K562 (cell line): ENCODE measurements around the gene HOXB8. TPM values are rescaled to one million over a fixed set of nuclear protein-coding genes. Genes with fewer than 3 reads are reported as not detected.

Experiments
- FOXK2 ChIP-seq, 2 experiments: fragments of 450-650 bp; IDR thresholded peaks in 1 of 2; conservative IDR thresholded peaks in 1 of 2; 2 replicates each; pipeline ENCODE4 v1.6.1; 2016; ENCODE audit warnings: low read depth in 2 of 2, mild to moderate bottlenecking in 1 of 2
- HMG20B ChIP-seq: fragments of 250-450 bp; sonication (Bioruptor Pico); IDR thresholded peaks from 2 replicates; pipeline ENCODE4 v1.5.0; 2021; ENCODE audit warnings: mild to moderate bottlenecking
- HSF4 ChIP-seq: fragments of 250-450 bp; sonication (Bioruptor Pico); IDR thresholded peaks from 2 replicates; pipeline ENCODE4 v2.1.2; 2022; ENCODE audit warnings: mild to moderate bottlenecking, moderate library complexity, borderline replicate concordance
- KAT2B ChIP-seq: IDR thresholded peaks from one replicate; pipeline ENCODE4 v1.6.1; 2012; ENCODE audit warnings: low read depth, mild to moderate bottlenecking, control low read depth, inconsistent platforms, low read length, moderate library complexity
- KDM4B ChIP-seq, 2 experiments: fragments of 450-650 bp in 1 of 2; sonication (generic) in 1 of 2; IDR thresholded peaks; 2 replicates each; pipeline ENCODE4 v1.6.1; 2016 to 2017; ENCODE audit warnings: borderline replicate concordance in 2 of 2, antibody characterized with exemption in 1 of 2, low read depth in 1 of 2, mild to moderate bottlenecking in 1 of 2
- MCM2 ChIP-seq: fragments of 450-650 bp; IDR thresholded peaks from 2 replicates; pipeline ENCODE4 v1.6.1; 2017; ENCODE audit warnings: low read depth, mild to moderate bottlenecking
- MEF2A ChIP-seq: IDR thresholded peaks from 2 replicates; pipeline ENCODE4 v1.6.1; 2011; ENCODE audit warnings: low read depth, mild to moderate bottlenecking, low read length, moderate library complexity; ENCODE audit not compliant: control insufficient read depth
- MXI1 ChIP-seq: IDR thresholded peaks from 2 replicates; pipeline ENCODE4 v1.6.1; 2011; ENCODE audit warnings: low read depth, mild to moderate bottlenecking, improper control_type of control experiment, low read length
- NONO ChIP-seq, 2 experiments: fragments of 200-400 bp in 1 of 2; fragments of 450-650 bp in 1 of 2; formaldehyde crosslinking in 1 of 2; IDR thresholded peaks; 2 replicates each; pipeline ENCODE4 v1.6.1; 2017; ENCODE audit warnings: low read depth in 2 of 2, mild to moderate bottlenecking in 2 of 2, moderate library complexity in 2 of 2, low read length in 1 of 2
- PHB ChIP-seq: fragments of 250-450 bp; sonication (Bioruptor Pico); IDR thresholded peaks from 2 replicates; pipeline ENCODE4 v1.5.0; 2021
- PTBP1 ChIP-seq: fragments of 200-400 bp; formaldehyde crosslinking; IDR thresholded peaks from 2 replicates; pipeline ENCODE4 v1.6.1; 2017; ENCODE audit warnings: low read depth, low read length
- SRSF7 ChIP-seq: fragments of 200-400 bp; formaldehyde crosslinking; optimal IDR thresholded peaks from 2 replicates; pipeline ENCODE3; 2017; ENCODE audit warnings: mild to moderate bottlenecking, low read depth, low read length
- SUPT5H ChIP-seq: fragments of 450-650 bp; IDR thresholded peaks from 2 replicates; pipeline ENCODE4 v1.6.1; 2016
- ZC3H4 ChIP-seq: sonication (generic); formaldehyde crosslinking; IDR thresholded peaks from 2 replicates; pipeline ENCODE4 v1.9.0; 2021; ENCODE audit warnings: missing genetic modification reagents, borderline replicate concordance
- ZNF79 ChIP-seq: fragments of 250-450 bp; sonication (Bioruptor Pico); IDR thresholded peaks from 2 replicates; pipeline ENCODE4 v1.4.0; 2020; ENCODE audit warnings: low read depth, mild to moderate bottlenecking, moderate library complexity
- polyA plus RNA-seq, 8 experiments: library from polyadenylated mRNA; depleted of rRNA in 4 of 8; stranded (reverse) in 5 of 8; unstranded in 3 of 8; fragments of >200 nt; fragmentation: Nextera tagmentation in 2 of 8; fragmentation: Illumina TruSeq in 1 of 8; extraction: Ambion mirVana in 2 of 8; extraction: Trizol in 1 of 8; gene quantifications; 2 replicates each; pipeline versions ENCODE4 v1.2.1 to v1.2.3, GENCODE V29; 2011 to 2014; ENCODE audit warnings: inconsistent platforms in 1 of 8, missing spikeins in 1 of 8
- total RNA-seq, 7 experiments: library from RNA; depleted of rRNA in 6 of 7; stranded (reverse); fragments of >200 nt in 6 of 7; fragmentation: Illumina TruSeq in 2 of 7; extraction: Trizol in 2 of 7; gene quantifications; 2 replicates each; pipeline versions ENCODE4 v1.2.1 to v1.2.3, GENCODE V29; 2011 to 2021; ENCODE audit warnings: low replicate concordance in 1 of 7
- TF ChIP-seq, protein P1 (sequence below): fragments of 450-650 bp; IDR thresholded peaks from 2 replicates; pipeline ENCODE4 v1.6.1; 2018; ENCODE audit warnings: mild to moderate bottlenecking, low read depth; ENCODE audit not compliant: partially characterized antibody
- TF ChIP-seq, protein P2 (sequence below): IDR thresholded peaks from 3 replicates; pipeline ENCODE4 v1.6.1; 2011; ENCODE audit warnings: borderline replicate concordance, mild to moderate bottlenecking; ENCODE audit not compliant: insufficient read length, insufficient read depth
- TF ChIP-seq, protein P3 (sequence below): fragments of 450-650 bp; IDR thresholded peaks from 2 replicates; pipeline ENCODE4 v1.6.1; 2016; ENCODE audit warnings: mild to moderate bottlenecking

HOXB8 gene
- total and polyA plus RNA-seq, 9 of the 15 experiments (the other 6 are each of a cell fraction or from before 2014, with no cell fraction given), result 0.52 to 23.8 (median 3.6) TPM

DNA sequence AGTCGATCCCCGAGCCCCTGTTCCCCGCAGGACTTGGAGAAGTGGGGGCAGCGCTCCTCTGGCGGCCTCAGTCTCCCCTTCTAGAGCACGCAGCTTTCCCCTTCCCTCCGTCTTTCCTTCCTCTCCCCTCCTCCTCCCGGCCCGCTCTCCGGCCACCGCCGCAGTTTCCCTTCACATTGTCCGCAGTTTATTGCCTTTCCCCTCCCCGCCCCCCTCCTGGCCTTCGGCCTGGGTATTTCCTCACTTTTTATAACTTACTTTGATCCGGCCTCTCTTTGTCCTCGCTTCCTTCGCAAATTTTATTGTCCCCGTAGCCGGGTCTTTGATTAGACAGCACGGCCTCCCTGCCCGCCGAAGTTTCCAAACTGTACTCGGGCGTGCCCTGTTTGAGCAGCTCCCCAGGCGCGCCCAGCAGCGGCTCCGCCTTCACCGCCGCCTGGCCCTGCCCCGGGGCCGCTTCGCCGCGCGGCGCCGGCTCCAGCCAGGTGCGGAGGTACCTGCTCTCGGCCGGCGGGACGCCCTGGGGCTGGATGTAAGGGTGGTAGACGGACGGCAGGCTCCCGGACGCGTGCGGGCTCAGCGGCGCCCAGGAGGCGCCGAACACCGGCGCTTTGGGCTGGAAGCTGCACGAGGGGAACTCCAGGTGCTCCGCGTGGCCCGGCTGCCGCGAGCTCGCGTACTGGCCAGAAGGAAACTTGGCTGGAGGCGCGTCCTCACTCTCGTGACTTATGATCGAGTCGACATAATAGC, 10.6 kb upstream of the HOXB8 start (continued):
- TF ChIP-seq NONO (IDR thresholded peaks at IDR 0.05; ENCODE audit: low read depth in 2 of 2, low read length in 1 of 2) (peak; percentile 29 to 53; a peak in 2 of 4 replicates), SUPT5H (peak; percentile 50), FOXK2 (conservative IDR thresholded peaks at IDR 0.05 in 1 of 2, IDR thresholded peaks at IDR 0.05 in 1 of 2; ENCODE audit: low read depth in 2 of 2) (no peak), HMG20B (no peak), MEF2A (no peak), MXI1 (no peak), ZNF79 (CRISPR knock-in tag) (no peak), PTBP1 (peak; percentile 15; the same call in 1 of the 2 replicates), KAT2B (no peak), ZC3H4 (CRISPR knock-in tag) (peak; percentile 92), PHB (CRISPR knock-in tag) (0 out of 2 replicates have a peak, but pooled peaks have one; percentile 74), MCM2 (no peak), KDM4B (IDR thresholded peaks at IDR 0.05; ENCODE audit: borderline replicate concordance in 2 of 2, low read depth in 1 of 2) (0 out of 4 replicates have a peak, but pooled peaks of 1 of the 2 experiments have one; percentile 7), HSF4 (CRISPR knock-in tag) (no peak), SRSF7 (no peak)
- TF ChIP-seq, protein P1, sequence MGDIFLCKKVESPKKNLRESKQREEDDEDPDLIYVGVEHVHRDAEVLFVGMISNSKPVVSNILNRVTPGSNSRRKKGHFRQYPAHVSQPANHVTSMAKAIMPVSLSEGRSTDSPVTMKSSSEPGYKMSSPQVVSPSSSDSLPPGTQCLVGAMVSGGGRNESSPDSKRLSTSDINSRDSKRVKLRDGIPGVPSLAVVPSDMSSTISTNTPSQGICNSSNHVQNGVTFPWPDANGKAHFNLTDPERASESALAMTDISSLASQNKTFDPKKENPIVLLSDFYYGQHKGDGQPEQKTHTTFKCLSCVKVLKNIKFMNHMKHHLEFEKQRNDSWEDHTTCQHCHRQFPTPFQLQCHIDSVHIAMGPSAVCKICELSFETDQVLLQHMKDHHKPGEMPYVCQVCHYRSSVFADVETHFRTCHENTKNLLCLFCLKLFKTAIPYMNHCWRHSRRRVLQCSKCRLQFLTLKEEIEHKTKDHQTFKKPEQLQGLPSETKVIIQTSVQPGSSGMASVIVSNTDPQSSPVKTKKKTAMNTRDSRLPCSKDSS, result no peak
- TF ChIP-seq, protein P2, sequence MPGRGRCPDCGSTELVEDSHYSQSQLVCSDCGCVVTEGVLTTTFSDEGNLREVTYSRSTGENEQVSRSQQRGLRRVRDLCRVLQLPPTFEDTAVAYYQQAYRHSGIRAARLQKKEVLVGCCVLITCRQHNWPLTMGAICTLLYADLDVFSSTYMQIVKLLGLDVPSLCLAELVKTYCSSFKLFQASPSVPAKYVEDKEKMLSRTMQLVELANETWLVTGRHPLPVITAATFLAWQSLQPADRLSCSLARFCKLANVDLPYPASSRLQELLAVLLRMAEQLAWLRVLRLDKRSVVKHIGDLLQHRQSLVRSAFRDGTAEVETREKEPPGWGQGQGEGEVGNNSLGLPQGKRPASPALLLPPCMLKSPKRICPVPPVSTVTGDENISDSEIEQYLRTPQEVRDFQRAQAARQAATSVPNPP, result no peak
- TF ChIP-seq, protein P3, sequence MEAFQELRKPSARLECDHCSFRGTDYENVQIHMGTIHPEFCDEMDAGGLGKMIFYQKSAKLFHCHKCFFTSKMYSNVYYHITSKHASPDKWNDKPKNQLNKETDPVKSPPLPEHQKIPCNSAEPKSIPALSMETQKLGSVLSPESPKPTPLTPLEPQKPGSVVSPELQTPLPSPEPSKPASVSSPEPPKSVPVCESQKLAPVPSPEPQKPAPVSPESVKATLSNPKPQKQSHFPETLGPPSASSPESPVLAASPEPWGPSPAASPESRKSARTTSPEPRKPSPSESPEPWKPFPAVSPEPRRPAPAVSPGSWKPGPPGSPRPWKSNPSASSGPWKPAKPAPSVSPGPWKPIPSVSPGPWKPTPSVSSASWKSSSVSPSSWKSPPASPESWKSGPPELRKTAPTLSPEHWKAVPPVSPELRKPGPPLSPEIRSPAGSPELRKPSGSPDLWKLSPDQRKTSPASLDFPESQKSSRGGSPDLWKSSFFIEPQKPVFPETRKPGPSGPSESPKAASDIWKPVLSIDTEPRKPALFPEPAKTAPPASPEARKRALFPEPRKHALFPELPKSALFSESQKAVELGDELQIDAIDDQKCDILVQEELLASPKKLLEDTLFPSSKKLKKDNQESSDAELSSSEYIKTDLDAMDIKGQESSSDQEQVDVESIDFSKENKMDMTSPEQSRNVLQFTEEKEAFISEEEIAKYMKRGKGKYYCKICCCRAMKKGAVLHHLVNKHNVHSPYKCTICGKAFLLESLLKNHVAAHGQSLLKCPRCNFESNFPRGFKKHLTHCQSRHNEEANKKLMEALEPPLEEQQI, result no peak
